ENCODE measurements around the gene JAK2. TPM values are rescaled to one million over a fixed set of nuclear protein-coding genes. Genes with fewer than 3 reads are reported as not detected.

The JAK2 gene
- polyA plus RNA-seq, 1 of the 3 experiments (the other 2 are of a cell fraction), result 1.3 TPM

DNA sequence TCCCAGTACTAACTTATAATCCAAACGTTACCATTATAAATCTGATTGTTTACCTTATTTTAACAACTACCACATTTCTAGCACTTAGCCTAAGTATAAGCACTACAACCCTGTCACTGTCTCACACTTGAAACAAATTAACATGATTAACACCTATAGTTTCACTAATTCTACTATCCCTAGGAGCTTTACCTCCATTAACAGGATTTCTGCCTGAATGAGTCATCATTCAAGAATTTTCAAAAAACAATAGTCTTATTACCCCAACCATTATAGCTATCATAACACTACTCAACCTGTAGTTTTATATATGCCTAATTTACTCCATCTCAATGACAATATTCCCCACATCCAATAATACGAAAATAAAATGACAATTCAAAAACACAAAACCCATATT, 110.7 kb downstream of the JAK2 start:
- H3K9ac ChIP-seq, result no peak overlapping the region
- no peak overlapping the region for H2AFZ ChIP-seq (ENCODE audit: low read depth)
- H3K4me2 ChIP-seq, result no peak overlapping the region
- ChIA-PET POLR2A (no interaction called here), CTCF (interaction anchor here (2.2 kb wide), 1 partner anchor 91 kb away, joined by 5 read pairs; no protein-coding TSS in a partner anchor)
- H3K27me3 ChIP-seq (ENCODE audit: insufficient read depth), result no peaks in the 10 kb centered on the region
- H3K27ac ChIP-seq (ENCODE audit: low read depth in 2 of 2, low read length in 1 of 2), result no peak overlapping the region
- H3K79me2 ChIP-seq (ENCODE audit: insufficient read depth), result no peaks in the 10 kb centered on the region
- no peak for DNase-seq
- H3K36me3 ChIP-seq (replicated peaks in 1 of 2; ENCODE audit: control insufficient read depth in 1 of 2, insufficient read depth in 2 of 2, low read length in 1 of 2), result peaks cover 3 to 31% of the 10 kb centered on the region in 2 experiments
- H3K4me3 ChIP-seq (ENCODE audit: low read depth in 2 of 2, low read length in 1 of 2), result no peak overlapping the region
- no peaks in the 10 kb centered on the region for H3K9me2 ChIP-seq
- H4K20me1 ChIP-seq (ENCODE audit: insufficient read depth), result no peaks in the 10 kb centered on the region
- WGBS (ENCODE audit: low lambda C conversion rate), result 93% methylated on average over 2 of the region's 2 CpGs
- no peaks in the 10 kb centered on the region for H3F3A ChIP-seq (replicated peaks; ENCODE audit: insufficient read depth)
- H3K9me3 ChIP-seq, result no peaks in the 10 kb centered on the region
- no peaks in the 10 kb centered on the region for H3K4me1 ChIP-seq (ENCODE audit: control insufficient read depth in 1 of 2, insufficient read depth in 2 of 2, low read depth in 1 of 2, low read length in 1 of 2)
- TF ChIP-seq EP300 (IDR thresholded peaks at IDR 0.05; ENCODE audit: borderline replicate concordance in 1 of 2, low read depth in 1 of 2, low read length in 1 of 2) (no peak), POLR2AphosphoS5 (IDR thresholded peaks at IDR 0.05; ENCODE audit: low read depth, low read length) (no peak), MXI1 (IDR thresholded peaks at IDR 0.05; ENCODE audit: low read depth, low read length) (no peak), JUND (IDR thresholded peaks at IDR 0.05) (no peak), ZBTB33 (IDR thresholded peaks at IDR 0.05; ENCODE audit: borderline replicate concordance, low read depth) (no peak), RAD21 (IDR thresholded peaks at IDR 0.05; ENCODE audit: low read length) (no peak), CHD2 (IDR thresholded peaks at IDR 0.05; ENCODE audit: low read length, partially characterized antibody) (no peak), FOXJ3 (CRISPR knock-in tag; IDR thresholded peaks at IDR 0.05) (no peak), NFIC (IDR thresholded peaks at IDR 0.05; ENCODE audit: borderline replicate concordance) (no peak), ELF1 (IDR thresholded peaks at IDR 0.05) (no peak), USF2 (IDR thresholded peaks at IDR 0.05; ENCODE audit: borderline replicate concordance, low read depth, low read length) (no peak), FOSL2 (IDR thresholded peaks at IDR 0.05; ENCODE audit: borderline replicate concordance, low read depth) (no peak)
- TF ChIP-seq, protein P1, sequence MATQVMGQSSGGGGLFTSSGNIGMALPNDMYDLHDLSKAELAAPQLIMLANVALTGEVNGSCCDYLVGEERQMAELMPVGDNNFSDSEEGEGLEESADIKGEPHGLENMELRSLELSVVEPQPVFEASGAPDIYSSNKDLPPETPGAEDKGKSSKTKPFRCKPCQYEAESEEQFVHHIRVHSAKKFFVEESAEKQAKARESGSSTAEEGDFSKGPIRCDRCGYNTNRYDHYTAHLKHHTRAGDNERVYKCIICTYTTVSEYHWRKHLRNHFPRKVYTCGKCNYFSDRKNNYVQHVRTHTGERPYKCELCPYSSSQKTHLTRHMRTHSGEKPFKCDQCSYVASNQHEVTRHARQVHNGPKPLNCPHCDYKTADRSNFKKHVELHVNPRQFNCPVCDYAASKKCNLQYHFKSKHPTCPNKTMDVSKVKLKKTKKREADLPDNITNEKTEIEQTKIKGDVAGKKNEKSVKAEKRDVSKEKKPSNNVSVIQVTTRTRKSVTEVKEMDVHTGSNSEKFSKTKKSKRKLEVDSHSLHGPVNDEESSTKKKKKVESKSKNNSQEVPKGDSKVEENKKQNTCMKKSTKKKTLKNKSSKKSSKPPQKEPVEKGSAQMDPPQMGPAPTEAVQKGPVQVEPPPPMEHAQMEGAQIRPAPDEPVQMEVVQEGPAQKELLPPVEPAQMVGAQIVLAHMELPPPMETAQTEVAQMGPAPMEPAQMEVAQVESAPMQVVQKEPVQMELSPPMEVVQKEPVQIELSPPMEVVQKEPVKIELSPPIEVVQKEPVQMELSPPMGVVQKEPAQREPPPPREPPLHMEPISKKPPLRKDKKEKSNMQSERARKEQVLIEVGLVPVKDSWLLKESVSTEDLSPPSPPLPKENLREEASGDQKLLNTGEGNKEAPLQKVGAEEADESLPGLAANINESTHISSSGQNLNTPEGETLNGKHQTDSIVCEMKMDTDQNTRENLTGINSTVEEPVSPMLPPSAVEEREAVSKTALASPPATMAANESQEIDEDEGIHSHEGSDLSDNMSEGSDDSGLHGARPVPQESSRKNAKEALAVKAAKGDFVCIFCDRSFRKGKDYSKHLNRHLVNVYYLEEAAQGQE (IDR thresholded peaks at IDR 0.05; ENCODE audit: low read depth, low read length), result no peak
